Fibroblast of the aortic adventitia (primary cell): ENCODE data around the gene LRBA. TPM values are rescaled to one million over a fixed set of nuclear protein-coding genes. Genes with fewer than 3 reads are reported as not detected.

Experiments used
- DNase-seq: peaks from one replicate; pipeline ENCODE4 v3.0.0-alpha.2; 2010; ENCODE audit warnings: low read depth
- H3K4me3 ChIP-seq: 2 replicates; pipeline ENCODE4 v1.5.1; 2011; ENCODE audit warnings: low read depth, mild to moderate bottlenecking, control low read depth, low read length, moderate library complexity
- CTCF ChIP-seq: IDR thresholded peaks from 2 replicates; pipeline ENCODE4 v1.5.1; 2011; ENCODE audit warnings: mild to moderate bottlenecking, low read length, control low read depth, inconsistent platforms; ENCODE audit not compliant: insufficient read depth
- total RNA-seq: library from RNA; depleted of rRNA; stranded (reverse); fragments of >200 nt; gene quantifications from 2 replicates; pipeline ENCODE4 v1.2.3, GENCODE V29; 2012; ENCODE audit warnings: low replicate concordance

Gene LRBA
- total RNA-seq, 1 donor, result 45.8 TPM

DNA sequence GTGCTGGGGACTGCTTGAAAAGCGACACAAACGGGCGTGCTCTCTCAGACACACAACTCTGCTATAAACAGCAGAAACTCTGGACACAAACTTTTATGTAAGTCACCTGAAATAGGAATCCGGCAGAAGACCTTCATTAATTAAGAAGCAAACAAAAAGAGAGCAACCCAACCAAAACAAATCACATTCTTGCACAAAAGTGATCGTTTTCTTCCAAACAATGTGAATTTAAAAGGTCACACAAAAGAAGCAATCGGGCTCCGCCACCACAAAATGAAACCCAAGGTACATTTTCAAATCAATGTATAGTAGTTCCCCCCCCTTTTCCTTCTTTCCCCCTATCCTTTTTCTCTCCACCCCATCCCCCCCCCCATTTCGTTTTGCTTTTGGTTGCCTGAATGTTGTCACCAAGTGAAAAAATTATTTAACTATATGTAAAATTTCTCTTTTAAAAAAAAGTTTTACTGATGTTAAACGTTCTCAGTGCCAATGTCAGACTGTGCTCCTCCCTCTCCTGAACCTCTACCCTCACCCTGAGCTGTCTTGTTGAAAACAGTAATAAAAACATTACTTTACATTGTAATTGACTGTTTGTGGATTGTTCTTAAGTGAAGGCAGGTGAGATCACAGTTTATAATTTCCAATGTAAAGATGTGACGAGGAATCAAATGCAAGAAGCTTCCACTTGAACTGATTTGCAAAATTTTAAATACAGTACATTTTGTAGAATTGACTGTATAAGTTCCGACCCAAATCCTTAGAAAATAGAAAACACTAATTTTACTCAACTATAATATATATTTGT lies 430.8 kb downstream of the LRBA start:
- DNase-seq, result no peak
- peak overlapping the region; percentile 50 for H3K4me3 ChIP-seq
- no peak for TF ChIP-seq CTCF

- peak overlapping the region; percentile 50 for H3K4me3 ChIP-seq
- DNase-seq, result no peak
- no peak for TF ChIP-seq CTCF
These were observed 431.6 kb downstream of the LRBA start for GRCh38 chr4:150583287-150584110.

DNA sequence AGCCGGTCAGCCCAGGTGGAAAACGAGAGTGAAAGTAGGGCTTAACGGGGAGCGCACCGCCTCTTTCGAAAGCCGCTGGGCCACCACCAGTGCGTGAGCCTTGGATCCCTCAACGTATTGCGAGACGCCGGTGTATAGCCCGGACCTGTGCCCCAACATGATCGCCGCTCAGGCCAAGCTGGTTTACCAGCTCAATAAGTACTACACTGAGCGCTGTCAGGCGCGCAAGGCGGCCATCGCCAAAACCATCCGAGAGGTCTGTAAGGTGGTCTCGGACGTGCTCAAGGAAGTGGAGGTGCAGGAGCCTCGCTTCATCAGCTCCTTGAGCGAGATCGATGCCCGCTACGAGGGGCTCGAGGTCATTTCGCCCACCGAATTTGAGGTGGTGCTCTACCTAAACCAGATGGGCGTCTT lies 432.2 kb downstream of the LRBA start:
- DNase-seq, result no peak
- H3K4me3 ChIP-seq, result peak overlapping the region; percentile 50
- TF ChIP-seq CTCF, result no peak

GRCh38 chr4:150582146-150582872 lies 432.8 kb downstream of the LRBA start, which contains the start of gene MAB21L2:
MAB21L2 (plus strand) TSS chr4:150582151; CDS start chr4:150583030, 879 bp downstream.
- TF ChIP-seq CTCF, result no peak
- peak within 1 kb of the TSS; percentile 50 for H3K4me3 ChIP-seq
- DNase-seq, result no peak

GRCh38 chr4:150581641-150582051 lies 433.4 kb downstream of the LRBA start:
- TF ChIP-seq CTCF, result no peak
- no peak overlapping the region for H3K4me3 ChIP-seq
- DNase-seq, result peak; percentile 44

GRCh38 chr4:150581056-150581605 lies 434.0 kb downstream of the LRBA start:
- TF ChIP-seq CTCF, result no peak
- H3K4me3 ChIP-seq, result no peak overlapping the region
- DNase-seq, result no peak
